ENCODE measurements around the gene KDM7A. TPM values are rescaled to one million over a fixed set of nuclear protein-coding genes. Genes with fewer than 3 reads are reported as not detected.
"Not testable (repeated sequence)": the region's sequence is repeated elsewhere in the genome, so short reads cannot be mapped to it uniquely, and the experiment has no call there.

KDM7A gene
- total RNA-seq, 4 donors from 2014 or later = 15.0 to 26.3 (median 21.4) TPM

GRCh38 chr7:140206616-140207389, 30.0 kb upstream of the KDM7A start:
- TF ChIP-seq POLR2A (IDR thresholded peaks at IDR 0.05) (no peak), EP300 (IDR thresholded peaks at IDR 0.05) (no peak), POLR2AphosphoS5 (IDR thresholded peaks at IDR 0.05) (no peak)
- TF ChIP-seq, protein P1, sequence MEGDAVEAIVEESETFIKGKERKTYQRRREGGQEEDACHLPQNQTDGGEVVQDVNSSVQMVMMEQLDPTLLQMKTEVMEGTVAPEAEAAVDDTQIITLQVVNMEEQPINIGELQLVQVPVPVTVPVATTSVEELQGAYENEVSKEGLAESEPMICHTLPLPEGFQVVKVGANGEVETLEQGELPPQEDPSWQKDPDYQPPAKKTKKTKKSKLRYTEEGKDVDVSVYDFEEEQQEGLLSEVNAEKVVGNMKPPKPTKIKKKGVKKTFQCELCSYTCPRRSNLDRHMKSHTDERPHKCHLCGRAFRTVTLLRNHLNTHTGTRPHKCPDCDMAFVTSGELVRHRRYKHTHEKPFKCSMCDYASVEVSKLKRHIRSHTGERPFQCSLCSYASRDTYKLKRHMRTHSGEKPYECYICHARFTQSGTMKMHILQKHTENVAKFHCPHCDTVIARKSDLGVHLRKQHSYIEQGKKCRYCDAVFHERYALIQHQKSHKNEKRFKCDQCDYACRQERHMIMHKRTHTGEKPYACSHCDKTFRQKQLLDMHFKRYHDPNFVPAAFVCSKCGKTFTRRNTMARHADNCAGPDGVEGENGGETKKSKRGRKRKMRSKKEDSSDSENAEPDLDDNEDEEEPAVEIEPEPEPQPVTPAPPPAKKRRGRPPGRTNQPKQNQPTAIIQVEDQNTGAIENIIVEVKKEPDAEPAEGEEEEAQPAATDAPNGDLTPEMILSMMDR (IDR thresholded peaks at IDR 0.05) = no peak
- WGBS, 2 donors (ENCODE audit: low coverage in 1 of 2) = 76 to 79% methylated on average over 4 of the region's 4 CpGs
- no peaks in the 10 kb centered on the region for H3K27me3 ChIP-seq
- H3K27ac ChIP-seq = no peak overlapping the region
- no peaks in the 10 kb centered on the region for H3K4me1 ChIP-seq
- peaks cover 0 to 10% (median 0%) of the 10 kb centered on the region in 3 donors for H3K9me3 ChIP-seq
- H3K4me3 ChIP-seq = no peak overlapping the region
- no peaks in the 10 kb centered on the region for H3K36me3 ChIP-seq
- no peak for ATAC-seq

GRCh38 chr7:140205600-140205999, 28.8 kb upstream of the KDM7A start:
- Histone ChIP-seq H3K4me1 (no peaks in the 10 kb centered on the region), H3K9me3 (peaks cover 0 to 10% (median 0%) of the 10 kb centered on the region in 3 donors), H3K4me3 (no peak overlapping the region), H3K36me3 (no peaks in the 10 kb centered on the region), H3K27ac (no peak overlapping the region), H3K27me3 (no peaks in the 10 kb centered on the region)
- no peak for ATAC-seq
- TF ChIP-seq POLR2AphosphoS5 (IDR thresholded peaks at IDR 0.05) = no peak
- TF ChIP-seq, protein P1 (IDR thresholded peaks at IDR 0.05) = no peak
- TF ChIP-seq EP300 (IDR thresholded peaks at IDR 0.05) = no peak
- no peak for TF ChIP-seq POLR2A (IDR thresholded peaks at IDR 0.05)
- WGBS, 2 donors (ENCODE audit: low coverage in 1 of 2) = 71 to 90% methylated on average over 2 to 4 of the region's 4 CpGs

DNA sequence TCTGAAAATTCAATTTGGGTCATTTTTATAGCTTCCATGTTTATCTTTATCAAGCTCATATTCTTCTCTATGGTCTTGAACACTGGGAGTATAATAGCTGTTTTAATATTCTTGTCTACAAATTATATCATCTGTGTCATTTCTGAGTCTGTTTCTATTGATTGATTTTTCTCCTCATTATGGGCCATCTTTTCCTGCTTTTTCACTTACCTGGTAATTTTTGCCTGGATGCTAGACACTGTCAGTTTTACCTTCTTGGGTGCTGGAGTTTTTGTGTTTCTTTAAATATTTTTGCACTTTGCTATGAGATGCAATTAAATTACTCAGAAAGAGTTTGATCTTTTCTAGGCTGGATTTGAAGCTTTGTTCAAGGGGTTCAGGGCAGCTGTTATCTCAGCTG, 26.8 kb upstream of the KDM7A start:
- peaks cover 0 to 10% (median 0%) of the 10 kb centered on the region in 3 donors for H3K9me3 ChIP-seq
- TF ChIP-seq, protein P1 (IDR thresholded peaks at IDR 0.05) = no peak
- no peak for TF ChIP-seq POLR2AphosphoS5 (IDR thresholded peaks at IDR 0.05)
- no peak for TF ChIP-seq POLR2A (IDR thresholded peaks at IDR 0.05)
- no peak for TF ChIP-seq EP300 (IDR thresholded peaks at IDR 0.05)
- ATAC-seq = no peak
- H3K27ac ChIP-seq = no peak overlapping the region
- H3K36me3 ChIP-seq = no peaks in the 10 kb centered on the region
- H3K4me1 ChIP-seq = no peaks in the 10 kb centered on the region
- no peak overlapping the region for H3K4me3 ChIP-seq
- no peaks in the 10 kb centered on the region for H3K27me3 ChIP-seq

DNA sequence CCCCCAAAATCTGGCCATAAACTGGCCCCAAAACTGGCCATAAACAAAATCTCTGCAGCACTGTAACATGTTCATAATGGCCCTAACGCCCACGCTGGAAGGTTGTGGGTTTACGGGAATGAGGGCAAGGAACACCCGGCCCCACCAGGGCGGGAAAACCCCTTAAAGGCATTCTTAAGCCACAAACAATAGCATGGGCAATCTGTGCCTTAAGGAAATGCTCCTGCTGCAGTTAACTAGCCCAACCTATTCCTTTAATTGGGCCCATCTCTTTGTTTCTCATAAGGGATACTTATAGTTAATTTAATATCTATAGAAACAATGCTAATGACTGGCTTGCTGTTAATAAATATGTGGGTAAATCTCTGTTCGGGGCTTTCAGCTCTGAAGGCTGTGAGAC, 26.2 kb upstream of the KDM7A start:
- not testable (repeated sequence) for H3K9me3 ChIP-seq, H3K36me3 ChIP-seq, H3K4me3 ChIP-seq, ATAC-seq, H3K27me3 ChIP-seq, H3K27ac ChIP-seq, H3K4me1 ChIP-seq
- WGBS, 2 donors (ENCODE audit: low coverage in 1 of 2) = 83 to 90% methylated on average over 6 of the region's 6 CpGs

DNA sequence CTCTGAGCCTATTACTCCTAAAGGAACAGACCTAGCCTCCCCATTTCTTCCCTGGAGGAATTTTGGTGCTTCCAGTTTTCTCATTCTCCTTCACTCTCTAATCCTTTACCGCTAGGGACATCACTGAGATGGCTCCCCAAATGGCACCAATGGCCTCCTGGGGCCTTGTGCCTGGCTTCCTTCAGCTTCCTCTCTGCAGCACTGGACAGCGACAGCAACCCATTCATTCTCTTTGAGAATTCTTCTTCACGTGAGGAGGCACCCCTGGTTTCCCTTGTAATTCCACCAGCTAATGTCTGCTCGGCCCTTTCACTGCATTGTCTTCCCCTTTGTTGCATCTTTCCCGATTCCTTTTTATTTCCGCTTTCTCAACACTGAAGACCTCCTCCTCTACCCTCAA, 24.6 kb upstream of the KDM7A start:
- WGBS, 2 donors (ENCODE audit: low coverage in 1 of 2) = 67 to 100% methylated on average over 2 to 6 of the region's 6 CpGs
- Histone ChIP-seq H3K36me3 (no peaks in the 10 kb centered on the region), H3K9me3 (peaks cover 0 to 10% (median 0%) of the 10 kb centered on the region in 3 donors), H3K27me3 (no peaks in the 10 kb centered on the region), H3K27ac (no peak overlapping the region), H3K4me3 (no peak overlapping the region), H3K4me1 (no peaks in the 10 kb centered on the region)
- TF ChIP-seq POLR2A (IDR thresholded peaks at IDR 0.05) (no peak), EP300 (IDR thresholded peaks at IDR 0.05) (no peak), POLR2AphosphoS5 (IDR thresholded peaks at IDR 0.05) (no peak)
- TF ChIP-seq, protein P1 (IDR thresholded peaks at IDR 0.05) = no peak
- no peak for ATAC-seq
